Liver (tissue), 9 donors: Measurements from ENCODE around the gene VWF. TPM values are rescaled to one million over a fixed set of nuclear protein-coding genes. Genes with fewer than 3 reads are reported as not detected.

Source experiments
- DNase-seq: peaks from one replicate; pipeline ENCODE4 v3.0.0-alpha.2; 2017; ENCODE audit warnings: low spot score
- H3K27ac ChIP-seq, 2 donors: one replicate each; pipeline ENCODE4 v1.7.0; 2013; ENCODE audit warnings: inconsistent platforms in 2 of 2, low read length in 2 of 2, control low read depth in 1 of 2, low read depth in 1 of 2, mild to moderate bottlenecking in 1 of 2
- H3K27me3 ChIP-seq, 4 donors: one replicate each; pipeline versions ENCODE4 v1.6.1 to v1.7.0; 2013; ENCODE audit warnings: low read length in 3 of 4, inconsistent platforms in 1 of 4, mild to moderate bottlenecking in 1 of 4, moderate library complexity in 1 of 4; ENCODE audit not compliant: control insufficient read depth in 4 of 4, insufficient read depth in 4 of 4
- H3K36me3 ChIP-seq, 4 donors: one replicate each; pipeline versions ENCODE4 v1.6.1 to v1.7.0; 2013; ENCODE audit warnings: low read length in 3 of 4, mild to moderate bottlenecking in 3 of 4, low read depth in 1 of 4, moderate library complexity in 1 of 4; ENCODE audit not compliant: control insufficient read depth in 4 of 4, insufficient read depth in 3 of 4
- H3K4me1 ChIP-seq, 4 donors: one replicate each; pipeline versions ENCODE4 v1.6.1 to v1.7.0; 2013; ENCODE audit warnings: low read length in 3 of 4, mild to moderate bottlenecking in 3 of 4, moderate library complexity in 1 of 4; ENCODE audit not compliant: control insufficient read depth in 4 of 4, insufficient read depth in 4 of 4
- H3K4me3 ChIP-seq, 3 donors: one replicate each; pipeline versions ENCODE4 v1.6.1 to v1.7.0; 2013; ENCODE audit warnings: low read length in 3 of 3, control low read depth in 1 of 3, low read depth in 1 of 3, mild to moderate bottlenecking in 1 of 3
- H3K9ac ChIP-seq, 2 donors: one replicate each; pipeline ENCODE4 v1.7.0; 2013; ENCODE audit warnings: low read length in 2 of 2, mild to moderate bottlenecking in 2 of 2, moderate library complexity in 2 of 2, control low read depth in 1 of 2, low read depth in 1 of 2
- H3K9me3 ChIP-seq, 4 donors: one replicate each; pipeline versions ENCODE4 v1.6.1 to v1.7.0; 2013; ENCODE audit warnings: low read length in 3 of 4; ENCODE audit not compliant: control insufficient read depth in 4 of 4
- ATF3 ChIP-seq: IDR thresholded peaks from 2 replicates; pipeline ENCODE4 v1.6.1; 2016; ENCODE audit warnings: antibody characterized with exemption
- EGR1 ChIP-seq, 2 donors: IDR thresholded peaks; 2 replicates each; pipeline ENCODE4 v1.6.1; 2016 to 2018; ENCODE audit warnings: antibody characterized with exemption in 2 of 2, low read depth in 2 of 2
- FOXA2 ChIP-seq: IDR thresholded peaks from 2 replicates; pipeline ENCODE4 v1.6.1; 2016; ENCODE audit warnings: antibody characterized with exemption
- GABPA ChIP-seq, 2 donors: IDR thresholded peaks in 1 of 2; conservative IDR thresholded peaks in 1 of 2; 2 replicates each; pipeline ENCODE4 v1.6.1; 2016; ENCODE audit warnings: antibody characterized with exemption in 2 of 2, mild to moderate bottlenecking in 1 of 2, moderate library complexity in 1 of 2
- HNF4A ChIP-seq, 2 donors: conservative IDR thresholded peaks; 2 replicates each; pipeline ENCODE4 v1.6.1; 2016; ENCODE audit warnings: antibody characterized with exemption in 2 of 2, mild to moderate bottlenecking in 2 of 2
- JUND ChIP-seq, 2 donors: IDR thresholded peaks; 2 replicates each; pipeline ENCODE4 v1.6.1; 2016; ENCODE audit warnings: antibody characterized with exemption in 2 of 2
- MAX ChIP-seq: IDR thresholded peaks from 2 replicates; pipeline ENCODE4 v1.6.1; 2016; ENCODE audit warnings: antibody characterized with exemption
- NR2F2 ChIP-seq: IDR thresholded peaks from 2 replicates; pipeline ENCODE4 v1.6.1; 2016; ENCODE audit warnings: antibody characterized with exemption
- RAD21 ChIP-seq, 2 donors: IDR thresholded peaks; 2 replicates each; pipeline ENCODE4 v1.6.1; 2016; ENCODE audit warnings: antibody characterized with exemption in 2 of 2, mild to moderate bottlenecking in 2 of 2
- REST ChIP-seq: IDR thresholded peaks from 2 replicates; pipeline ENCODE4 v1.6.1; 2016; ENCODE audit warnings: antibody characterized with exemption, mild to moderate bottlenecking
- RXRA ChIP-seq, 2 donors: IDR thresholded peaks; 2 replicates each; pipeline ENCODE4 v1.6.1; 2017 to 2018; ENCODE audit warnings: antibody characterized with exemption in 2 of 2, mild to moderate bottlenecking in 1 of 2
- SP1 ChIP-seq: IDR thresholded peaks from 2 replicates; pipeline ENCODE4 v1.6.1; 2018; ENCODE audit warnings: antibody characterized with exemption, mild to moderate bottlenecking
- TAF1 ChIP-seq: conservative IDR thresholded peaks from 2 replicates; pipeline ENCODE4 v1.6.1; 2016; ENCODE audit warnings: antibody characterized with exemption, mild to moderate bottlenecking
- YY1 ChIP-seq: IDR thresholded peaks from 2 replicates; pipeline ENCODE4 v1.6.1; 2016; ENCODE audit warnings: antibody characterized with exemption, mild to moderate bottlenecking
- ZBTB33 ChIP-seq: IDR thresholded peaks from 2 replicates; pipeline ENCODE4 v1.6.1; 2016; ENCODE audit warnings: antibody characterized with exemption
- WGBS: extraction: QIAGEN DNeasy Blood & Tissue Kit; methylation state at CpG from one replicate; pipeline ENCODE4 v1.1.7; 2013; 5-methylcytosine and 5-hydroxymethylcytosine counted together
- polyA plus RNA-seq, 2 donors: library from polyadenylated mRNA; stranded (reverse) in 1 of 2; unstranded in 1 of 2; fragments of 200-250 nt in 1 of 2; fragments of >200 nt in 1 of 2; fragmentation: Nextera tagmentation in 1 of 2; extraction: Ambion mirVana in 1 of 2; gene quantifications; one replicate each; pipeline versions ENCODE4 v1.2.1 to v1.2.3, GENCODE V29; 2013 to 2015
- total RNA-seq, 2 donors: library from RNA; depleted of rRNA; stranded (reverse); fragments of >200 nt; gene quantifications; one replicate each; pipeline ENCODE4 v1.2.3, GENCODE V29; 2014
- donor health status: healthy.
- donor health status: healthy.
- donor health status: healthy.
- donor health status: healthy.
- donor health status: healthy.

VWF gene
- total and polyA plus RNA-seq, 4 donors: 2.1 to 10.8 (median 4.0) TPM

- Histone ChIP-seq H3K4me3 (no peak overlapping the region), H3K4me1 (no peaks in the 10 kb centered on the region), H3K36me3 (peaks cover 0 to 1% (median 0%) of the 10 kb centered on the region in 4 donors), H3K27ac (no peak overlapping the region), H3K9me3 (no peaks in the 10 kb centered on the region), H3K27me3 (no peaks in the 10 kb centered on the region), H3K9ac (no peak overlapping the region)
- 88% methylated on average over 9 of the region's 9 CpGs for WGBS
- DNase-seq: no peak
- no peak for TF ChIP-seq EGR1 (IDR thresholded peaks at IDR 0.05; ENCODE audit: low read depth in 2 of 2)
- no peak for TF ChIP-seq TAF1
- no peak for TF ChIP-seq NR2F2
- TF ChIP-seq JUND (IDR thresholded peaks at IDR 0.05): no peak
- TF ChIP-seq ATF3: no peak
- no peak for TF ChIP-seq YY1
- no peak for TF ChIP-seq FOXA2
- no peak for TF ChIP-seq REST
- TF ChIP-seq GABPA (IDR thresholded peaks at IDR 0.05 in 1 of 2, conservative IDR thresholded peaks at IDR 0.05 in 1 of 2): no peak
Measured at GRCh38 chr12:6118891-6119568, 5.4 kb downstream of the VWF start.

GRCh38 chr12:6116471-6117021 lies 7.9 kb downstream of the VWF start:
- Histone ChIP-seq H3K27me3 (no peaks in the 10 kb centered on the region), H3K4me3 (no peak overlapping the region), H3K9me3 (no peaks in the 10 kb centered on the region), H3K9ac (no peak overlapping the region), H3K36me3 (peaks cover 0 to 1% (median 0%) of the 10 kb centered on the region in 4 donors), H3K4me1 (no peaks in the 10 kb centered on the region), H3K27ac (no peak overlapping the region)
- DNase-seq: no peak
- WGBS: 81% methylated on average over 14 of the region's 14 CpGs
- TF ChIP-seq HNF4A (conservative IDR thresholded peaks at IDR 0.05) (no peak), SP1 (peak; percentile 26), NR2F2 (peak; percentile 35), JUND (IDR thresholded peaks at IDR 0.05) (no peak), FOXA2 (no peak)

- no peak overlapping the region for H3K4me3 ChIP-seq
- no peaks in the 10 kb centered on the region for H3K27me3 ChIP-seq
- no peak overlapping the region for H3K9ac ChIP-seq
- 91% methylated on average over 6 of the region's 6 CpGs for WGBS
- no peaks in the 10 kb centered on the region for H3K9me3 ChIP-seq
- TF ChIP-seq YY1 (no peak), RAD21 (IDR thresholded peaks at IDR 0.05) (no peak), FOXA2 (no peak), ATF3 (no peak), RXRA (IDR thresholded peaks at IDR 0.05) (no peak), MAX (no peak), ZBTB33 (no peak)
- H3K4me1 ChIP-seq: no peaks in the 10 kb centered on the region
- DNase-seq: no peak
- no peak overlapping the region for H3K27ac ChIP-seq
- peaks cover 0 to 1% (median 0%) of the 10 kb centered on the region in 4 donors for H3K36me3 ChIP-seq
Measured at GRCh38 chr12:6115389-6115788, 9.1 kb downstream of the VWF start.
